Measurements from ENCODE around the gene ZNF444.

DNA sequence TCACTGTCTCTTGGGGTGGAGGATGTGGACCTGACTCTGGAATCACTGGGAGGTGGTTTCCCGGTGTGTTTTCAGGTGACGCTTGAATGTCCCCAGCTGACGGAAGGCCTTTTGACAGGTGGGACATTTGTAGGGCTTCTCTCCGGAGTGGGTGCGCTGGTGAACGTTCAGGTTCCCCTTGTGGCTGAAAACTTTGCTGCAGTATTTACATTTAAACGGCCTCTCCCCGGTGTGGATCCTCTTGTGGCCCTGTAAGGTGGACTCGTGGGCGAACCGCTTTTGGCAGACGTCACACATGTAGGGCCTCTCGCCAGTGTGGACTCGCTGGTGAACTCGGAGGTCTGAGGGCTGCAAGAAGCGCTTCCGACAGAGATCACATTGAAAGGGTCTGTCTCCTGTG is 48.7 kb downstream of the ZNF444 start:
- TF ChIP-seq, protein P1, sequence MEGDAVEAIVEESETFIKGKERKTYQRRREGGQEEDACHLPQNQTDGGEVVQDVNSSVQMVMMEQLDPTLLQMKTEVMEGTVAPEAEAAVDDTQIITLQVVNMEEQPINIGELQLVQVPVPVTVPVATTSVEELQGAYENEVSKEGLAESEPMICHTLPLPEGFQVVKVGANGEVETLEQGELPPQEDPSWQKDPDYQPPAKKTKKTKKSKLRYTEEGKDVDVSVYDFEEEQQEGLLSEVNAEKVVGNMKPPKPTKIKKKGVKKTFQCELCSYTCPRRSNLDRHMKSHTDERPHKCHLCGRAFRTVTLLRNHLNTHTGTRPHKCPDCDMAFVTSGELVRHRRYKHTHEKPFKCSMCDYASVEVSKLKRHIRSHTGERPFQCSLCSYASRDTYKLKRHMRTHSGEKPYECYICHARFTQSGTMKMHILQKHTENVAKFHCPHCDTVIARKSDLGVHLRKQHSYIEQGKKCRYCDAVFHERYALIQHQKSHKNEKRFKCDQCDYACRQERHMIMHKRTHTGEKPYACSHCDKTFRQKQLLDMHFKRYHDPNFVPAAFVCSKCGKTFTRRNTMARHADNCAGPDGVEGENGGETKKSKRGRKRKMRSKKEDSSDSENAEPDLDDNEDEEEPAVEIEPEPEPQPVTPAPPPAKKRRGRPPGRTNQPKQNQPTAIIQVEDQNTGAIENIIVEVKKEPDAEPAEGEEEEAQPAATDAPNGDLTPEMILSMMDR (IDR thresholded peaks at IDR 0.05) = no peak
- TF ChIP-seq POLR2A (IDR thresholded peaks at IDR 0.05) (no peak), EP300 (IDR thresholded peaks at IDR 0.05) (no peak)

Measured in sigmoid colon (tissue), 4 donors.